ENCODE measurements around the gene DTD1. TPM values are rescaled to one million over a fixed set of nuclear protein-coding genes. Genes with fewer than 3 reads are reported as not detected.
"Not testable (repeated sequence)": the region's sequence is repeated elsewhere in the genome, so short reads cannot be mapped to it uniquely, and the experiment has no call there.

DTD1 gene
- total and polyA plus RNA-seq, 3 donors from 2014 or later, result 34.6 to 41.6 (median 39.9) TPM

GRCh38 chr20:18749528-18749927 is 161.7 kb downstream of the DTD1 start:
- Histone ChIP-seq H3K4me1 (no peaks in the 10 kb centered on the region), H3K9me3 (no peaks in the 10 kb centered on the region), H3K4me3 (no peak overlapping the region), H3K27ac (no peak overlapping the region), H3K27me3 (no peaks in the 10 kb centered on the region), H3K36me3 (ENCODE audit: low read depth, missing control alignments) (no peaks in the 10 kb centered on the region)
- intact Hi-C loops (cut with DNase I; ENCODE audit: low total_unique reads), result no loop called here
- WGBS, 2 donors, result 85 to 96% methylated on average over 7 of the region's 7 CpGs
- TF ChIP-seq POLR2A (IDR thresholded peaks at IDR 0.05) (no peak), CTCF (IDR thresholded peaks at IDR 0.05) (no peak)
- DNase-seq, result no peak

DNA sequence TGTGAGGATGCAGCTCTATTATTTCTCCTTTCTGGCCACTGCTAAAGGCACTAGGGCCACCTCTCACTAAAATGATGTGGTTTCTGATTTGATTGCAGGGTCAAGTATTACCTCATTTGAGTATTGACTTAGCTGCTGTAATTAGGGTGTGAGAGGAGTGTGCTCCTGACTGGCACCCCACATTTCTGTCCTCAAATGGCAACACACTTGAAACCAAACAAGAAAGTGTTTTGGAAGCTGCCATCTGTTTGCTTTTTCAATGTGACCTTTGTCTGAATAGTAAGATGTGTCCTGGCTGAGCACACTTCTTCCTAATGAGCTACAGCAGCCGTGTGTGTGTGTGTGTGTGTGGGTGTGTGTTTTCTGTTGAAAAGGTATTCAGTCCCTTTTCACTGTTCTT is 162.9 kb downstream of the DTD1 start:
- H3K36me3 ChIP-seq (ENCODE audit: low read depth, missing control alignments), result no peaks in the 10 kb centered on the region
- H3K27ac ChIP-seq, result no peak overlapping the region
- H3K9me3 ChIP-seq, result no peaks in the 10 kb centered on the region
- 16 to 23% methylated on average over 1 of the region's 1 CpG for WGBS, 2 donors
- no peak overlapping the region for H3K4me3 ChIP-seq
- H3K4me1 ChIP-seq, result no peaks in the 10 kb centered on the region
- H3K27me3 ChIP-seq, result no peaks in the 10 kb centered on the region
- no peak for TF ChIP-seq POLR2A (IDR thresholded peaks at IDR 0.05)
- TF ChIP-seq CTCF (IDR thresholded peaks at IDR 0.05), result no peak
- no peak for DNase-seq
- intact Hi-C loops (cut with DNase I; ENCODE audit: low total_unique reads), result no loop called here

DNA sequence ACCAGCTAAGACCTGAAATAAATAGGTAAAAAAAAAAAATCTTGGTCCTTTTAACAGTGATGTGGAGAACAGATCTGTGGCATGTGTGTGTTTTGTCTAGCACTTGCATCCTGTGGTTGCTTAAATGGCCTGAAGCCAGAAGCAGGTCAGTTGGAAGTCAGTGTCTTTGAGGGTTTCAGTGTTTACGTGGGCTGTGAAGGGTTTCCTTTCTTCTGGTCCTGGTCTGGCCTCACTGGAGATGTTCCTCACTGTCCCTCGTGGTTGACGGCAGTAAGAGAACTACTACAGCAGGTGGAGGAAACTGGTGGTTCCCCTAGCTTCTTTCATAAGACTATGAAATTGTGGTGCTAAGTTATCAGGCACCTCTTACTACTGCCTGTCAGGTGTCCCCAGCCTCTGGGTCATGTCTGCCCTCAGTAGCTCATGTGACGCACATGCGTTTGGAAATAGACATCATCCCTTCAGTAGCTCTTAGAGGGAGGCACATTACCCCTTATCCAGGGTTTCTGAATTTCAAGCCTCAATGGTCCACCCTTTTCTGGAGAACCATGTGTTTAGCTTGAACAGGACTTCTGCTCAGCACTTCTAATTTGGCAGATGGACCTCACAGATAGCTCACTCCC is 166.3 kb downstream of the DTD1 start:
- Histone ChIP-seq H3K4me3 (no peak overlapping the region), H3K27me3 (no peaks in the 10 kb centered on the region), H3K27ac (no peak overlapping the region), H3K4me1 (no peaks in the 10 kb centered on the region), H3K9me3 (no peaks in the 10 kb centered on the region), H3K36me3 (ENCODE audit: low read depth, missing control alignments) (no peaks in the 10 kb centered on the region)
- WGBS, 2 donors, result 68 to 73% methylated on average over 5 of the region's 5 CpGs
- TF ChIP-seq POLR2A (IDR thresholded peaks at IDR 0.05), result no peak
- TF ChIP-seq CTCF (IDR thresholded peaks at IDR 0.05), result no peak
- DNase-seq, result no peak
- intact Hi-C loops (cut with DNase I; ENCODE audit: low total_unique reads), result no loop called here

- intact Hi-C loops (cut with DNase I; ENCODE audit: low total_unique reads), result no loop called here
- H3K27me3 ChIP-seq, result no peaks in the 10 kb centered on the region
Observed at GRCh38 chr20:18754653-18755045, 166.8 kb downstream of the DTD1 start.

GRCh38 chr20:18760852-18761251 is 173.0 kb downstream of the DTD1 start:
- H3K27ac ChIP-seq; H3K4me3 ChIP-seq; H3K27me3 ChIP-seq; intact Hi-C loops (cut with DNase I; ENCODE audit: low total_unique reads); H3K9me3 ChIP-seq; H3K36me3 ChIP-seq (ENCODE audit: low read depth, missing control alignments); H3K4me1 ChIP-seq; DNase-seq: not testable (repeated sequence)
- WGBS, 2 donors, result 92 to 97% methylated on average over 15 to 19 of the region's 19 CpGs

More at GRCh38 chr20:18754653-18755045, 166.8 kb downstream of the DTD1 start:
- no peaks in the 10 kb centered on the region for H3K9me3 ChIP-seq
- H3K27ac ChIP-seq, result no peak overlapping the region
- no peaks in the 10 kb centered on the region for H3K4me1 ChIP-seq
- no peak for DNase-seq
- H3K4me3 ChIP-seq, result no peak overlapping the region
- H3K36me3 ChIP-seq (ENCODE audit: low read depth, missing control alignments), result no peaks in the 10 kb centered on the region
- no peak for TF ChIP-seq POLR2A (IDR thresholded peaks at IDR 0.05)
- no peak for TF ChIP-seq CTCF (IDR thresholded peaks at IDR 0.05)
- 88 to 94% methylated on average over 3 of the region's 3 CpGs for WGBS, 2 donors

Measured in testis (tissue), 3 donors.